ENCODE results near the gene IGF2R.
"Not testable (repeated sequence)": the region's sequence is repeated elsewhere in the genome, so short reads cannot be mapped to it uniquely, and the experiment has no call there.

IGF2R gene

GRCh38 chr6:160102956-160103824, 134.3 kb downstream of the IGF2R start:
- DNase-seq, result no peak

GRCh38 chr6:160103825-160104100, 134.9 kb downstream of the IGF2R start:
- no peak for DNase-seq

GRCh38 chr6:160104821-160105517, 136.1 kb downstream of the IGF2R start:
- no peak for DNase-seq

GRCh38 chr6:160106010-160106409, 137.1 kb downstream of the IGF2R start:
- DNase-seq, result no peak

- DNase-seq, result no peak
Observed at GRCh38 chr6:160106701-160107100, 137.8 kb downstream of the IGF2R start.

GRCh38 chr6:160108077-160108476, 139.2 kb downstream of the IGF2R start:
- DNase-seq, result no peak

GRCh38 chr6:160110586-160111123, 141.8 kb downstream of the IGF2R start:
- no peak for DNase-seq

- DNase-seq, result no peak
Observed at GRCh38 chr6:160111806-160112205, 142.9 kb downstream of the IGF2R start.

- DNase-seq, result no peak
Observed at GRCh38 chr6:160112628-160113299, 143.9 kb downstream of the IGF2R start.

GRCh38 chr6:160114536-160114935, 145.7 kb downstream of the IGF2R start:
- DNase-seq, result not testable (repeated sequence)

GRCh38 chr6:160115421-160115820, 146.5 kb downstream of the IGF2R start:
- no peak for DNase-seq

- no peak for DNase-seq
Observed at GRCh38 chr6:160116411-160116810, 147.5 kb downstream of the IGF2R start.

- DNase-seq, result no peak
Observed at GRCh38 chr6:160117137-160117536, 148.3 kb downstream of the IGF2R start.

- DNase-seq, result no peak
Observed at GRCh38 chr6:160118620-160119229, 149.8 kb downstream of the IGF2R start.

GRCh38 chr6:160120087-160120486, 151.2 kb downstream of the IGF2R start:
- no peak for DNase-seq

GRCh38 chr6:160121558-160121957, 152.7 kb downstream of the IGF2R start, which contains the start of gene SLC22A1:
Gene SLC22A1 (plus strand): TSS chr6:160121815. CDS start chr6:160121936, 121 bp downstream.
- DNase-seq, result no peak

- DNase-seq, result no peak
Observed at GRCh38 chr6:160121981-160122380, 153.1 kb downstream of the IGF2R start.

GRCh38 chr6:160122744-160123143, 153.9 kb downstream of the IGF2R start:
- no peak for DNase-seq

GRCh38 chr6:160124007-160124406, 155.1 kb downstream of the IGF2R start:
- no peak for DNase-seq

GRCh38 chr6:160124605-160125004, 155.7 kb downstream of the IGF2R start:
- no peak for DNase-seq

GRCh38 chr6:160125105-160125504, 156.2 kb downstream of the IGF2R start:
- DNase-seq, result not testable (repeated sequence)

- DNase-seq, result no peak
Observed at GRCh38 chr6:160127270-160128124, 158.6 kb downstream of the IGF2R start.

Measured in activated T-cell treated with anti-CD3 and anti-CD28 coated beads, Interleukin-2, amount 50 U/mL, for 1 hour (primary cell).